Pancreas (tissue), 10 donors: Measurements from ENCODE around the gene BCAR3. TPM values are rescaled to one million over a fixed set of nuclear protein-coding genes. Genes with fewer than 3 reads are reported as not detected.
A peak's percentile ranks its signal among the peaks of the same experiment; 100 is the strongest.

Experiments
- ATAC-seq, 4 donors: fragments of 200-7000 bp; cut with Tn5 transposase; one replicate each; pipeline versions ENCODE4 v1.8.0 to v1.9.1; 2020; ENCODE audit warnings: mild to moderate bottlenecking in 4 of 4, moderate library complexity in 4 of 4
- DNase-seq, 6 donors: peaks; one replicate each; pipeline ENCODE4 v3.0.0-alpha.2; 2020
- FAIRE-seq: peaks from 2 replicates; lab custom pipeline; 2012; peaks lifted over from hg19 to GRCh38; lab: Jason Lieb, UNC
- H3K27ac ChIP-seq, 4 donors: fragments of 200-600 bp; sonication (generic); 1 replicate in 3 of 4; 2 replicates in 1 of 4; pipeline versions ENCODE4 v1.5.0 to v1.8.0; 2020
- H3K27me3 ChIP-seq, 4 donors: fragments of 200-600 bp; one replicate each; pipeline ENCODE4 v1.8.0; 2021
- H3K36me3 ChIP-seq, 3 donors: fragments of 200-600 bp; sonication (generic) in 1 of 3; one replicate each; pipeline versions ENCODE4 v1.5.0 to v1.8.0; 2020 to 2021
- H3K4me1 ChIP-seq, 3 donors: fragments of 200-600 bp; one replicate each; pipeline ENCODE4 v1.8.0; 2021
- H3K4me3 ChIP-seq, 4 donors: fragments of 200-600 bp; sonication (generic) in 2 of 4; one replicate each; pipeline versions ENCODE4 v1.5.0 to v1.8.0; 2020 to 2021
- H3K9me3 ChIP-seq, 4 donors: fragments of 200-600 bp; one replicate each; pipeline ENCODE4 v1.8.0; 2021
- CTCF ChIP-seq, 4 donors: fragments of 200-600 bp; sonication (generic) in 3 of 4; IDR thresholded peaks; one replicate each; pipeline versions ENCODE4 v1.5.0 to v1.8.0; 2021; ENCODE audit warnings: antibody characterized with exemption in 4 of 4
- WGBS, 2 donors: extraction: QIAGEN DNeasy Blood & Tissue Kit; methylation state at CpG; one replicate each; pipeline ENCODE4 v1.1.7; 2013; 5-methylcytosine and 5-hydroxymethylcytosine counted together
- intact Hi-C, 3 donors: fragments of 100-400 bp; cut with DNase I; formaldehyde crosslinking; loops; one replicate each; pipeline versions ENCODE4 v1.11.1 to v1.14.2; 2022
- polyA plus RNA-seq, 2 donors: library from polyadenylated mRNA; stranded (reverse); fragments of 200-250 nt; gene quantifications; one replicate each; pipeline ENCODE4 v1.2.3, GENCODE V29; 2013
- total RNA-seq, 6 donors: library from RNA; stranded (reverse); fragmentation: NEBNext Ultra II Directional in 4 of 6; extraction: Animal tissue kit (Norgen Biotek cat#: 25700) in 4 of 6; gene quantifications; one replicate each; pipeline versions ENCODE4 v1.2.1 to v1.2.4, GENCODE V29; 2021 to 2023
- donor health status: healthy with polysubstance abuse.
- donor health status: DM: no; HTN: no; CAD: no; lungs with moderate emphysema.
- donor health status: DM: no; HTN: no; CAD: no.
- donor health status: control.
- donor health status: control.
- donor health status: Bipolar disorder and iron deficiency.
- donor health status: DM: yes; HTN: yes; CAD: no.
- donor health status: DM: no; HTN: no; CAD: no.
- donor health status: DM: no; HTN: no; CAD: no.
- donor health status: DM: yes; HTN: yes; CAD: no.

Gene BCAR3
- total and polyA plus RNA-seq, 8 donors: 2.4 to 8.2 (median 4.9) TPM

- DNase-seq (no peak), ATAC-seq (no peak), FAIRE-seq (no peak)
- TF ChIP-seq CTCF (IDR thresholded peaks at IDR 0.05): no peak
- no peak overlapping the region for H3K27ac ChIP-seq
- intact Hi-C loops: no loop called here
- H3K27me3 ChIP-seq: no peaks in the 10 kb centered on the region
- H3K4me1 ChIP-seq: no peaks in the 10 kb centered on the region
- no peaks in the 10 kb centered on the region for H3K36me3 ChIP-seq
- no peak overlapping the region for H3K4me3 ChIP-seq
- WGBS, 2 donors: 56 to 59% methylated on average over 3 of the region's 3 CpGs
- no peaks in the 10 kb centered on the region for H3K9me3 ChIP-seq
These were observed 21.2 kb upstream of the BCAR3 start for GRCh38 chr1:93702828-93703183.

GRCh38 chr1:93702111-93702827, 20.6 kb upstream of the BCAR3 start:
- Histone ChIP-seq H3K4me3 (no peak overlapping the region), H3K4me1 (no peaks in the 10 kb centered on the region), H3K27ac (no peak overlapping the region), H3K27me3 (no peaks in the 10 kb centered on the region), H3K36me3 (no peaks in the 10 kb centered on the region), H3K9me3 (no peaks in the 10 kb centered on the region)
- no peak for TF ChIP-seq CTCF (IDR thresholded peaks at IDR 0.05)
- intact Hi-C loops: no loop called here
- 88 to 92% methylated on average over 9 of the region's 9 CpGs for WGBS, 2 donors
- no peak for DNase-seq
- FAIRE-seq: no peak
- ATAC-seq: no peak

- DNase-seq (no peak), ATAC-seq (peak in 3 of 4 donors; percentile 55 to 71 (median 59)), FAIRE-seq (no peak)
- intact Hi-C loops: no loop called here
- no peaks in the 10 kb centered on the region for H3K27me3 ChIP-seq
- no peak overlapping the region for H3K4me3 ChIP-seq
- H3K36me3 ChIP-seq: no peaks in the 10 kb centered on the region
- TF ChIP-seq CTCF (IDR thresholded peaks at IDR 0.05): no peak
- H3K9me3 ChIP-seq: no peaks in the 10 kb centered on the region
- no peaks in the 10 kb centered on the region for H3K4me1 ChIP-seq
- no peak overlapping the region for H3K27ac ChIP-seq
These were observed 20.0 kb upstream of the BCAR3 start for GRCh38 chr1:93701629-93702028.

GRCh38 chr1:93700532-93701469, 19.2 kb upstream of the BCAR3 start:
- DNase-seq (no peak), ATAC-seq (no peak), FAIRE-seq (no peak)
- WGBS, 2 donors: 87 to 91% methylated on average over 22 of the region's 22 CpGs
- no peak overlapping the region for H3K27ac ChIP-seq
- intact Hi-C loops: no loop called here
- H3K4me1 ChIP-seq: no peaks in the 10 kb centered on the region
- TF ChIP-seq CTCF (IDR thresholded peaks at IDR 0.05): no peak
- H3K36me3 ChIP-seq: no peaks in the 10 kb centered on the region
- no peaks in the 10 kb centered on the region for H3K27me3 ChIP-seq
- no peak overlapping the region for H3K4me3 ChIP-seq
- no peaks in the 10 kb centered on the region for H3K9me3 ChIP-seq
